OCI-LY3 (cell line): Measurements from ENCODE around the gene MAP3K12.
"Not testable (repeated sequence)": the region's sequence is repeated elsewhere in the genome, so short reads cannot be mapped to it uniquely, and the experiment has no call there.

ENCODE experiments used
- H2AFZ ChIP-seq: fragments of 200-600, 300-600 bp; shearing (Covaris generic); 2 replicates; pipeline ENCODE4 v1.6.0; 2014; ENCODE audit warnings: antibody characterized with exemption, low read depth, low read length
- H3K27ac ChIP-seq: fragments of 200-600, 300-600 bp; sonication (generic); 2 replicates; pipeline ENCODE4 v1.5.1; 2014; ENCODE audit warnings: mild to moderate bottlenecking, low read length, moderate library complexity, mixed read lengths
- H3K27me3 ChIP-seq: fragments of 200-600, 300-600 bp; sonication (generic); 2 replicates; pipeline ENCODE4 v1.6.1; 2014; ENCODE audit warnings: low read depth, low read length, mixed read lengths
- H3K36me3 ChIP-seq: fragments of 200-600, 300-600 bp; sonication (generic); replicated peaks from 2 replicates; pipeline ENCODE3; 2014; ENCODE audit warnings: low read depth, low read length, mixed read lengths
- H3K4me1 ChIP-seq: fragments of 300-600, 200-600 bp; sonication (generic); 2 replicates; pipeline ENCODE4 v1.6.1; 2014; ENCODE audit warnings: low read length, mixed read lengths
- H3K4me2 ChIP-seq: fragments of 200-600, 300-600 bp; sonication (generic); 2 replicates; pipeline ENCODE4 v1.6.1; 2014; ENCODE audit warnings: low read length, mixed read lengths
- H3K4me3 ChIP-seq: fragments of 300-600, 200-600 bp; sonication (generic); 2 replicates; pipeline ENCODE4 v1.5.1; 2014; ENCODE audit warnings: antibody characterized with exemption, mild to moderate bottlenecking, low read length, moderate library complexity
- H3K79me2 ChIP-seq: fragments of 300-600, 200-600 bp; shearing (Covaris generic); 2 replicates; pipeline ENCODE4 v1.6.1; 2014; ENCODE audit warnings: mild to moderate bottlenecking, low read length, mixed read lengths
- H3K9ac ChIP-seq: fragments of 300-600, 200-600 bp; shearing (Covaris generic); 2 replicates; pipeline ENCODE4 v1.6.0; 2014; ENCODE audit warnings: mild to moderate bottlenecking, low read length, moderate library complexity
- H3K9me3 ChIP-seq: fragments of 200-600, 300-600 bp; shearing (Covaris generic); 2 replicates; pipeline ENCODE4 v1.6.1; 2014; ENCODE audit warnings: low read length, mixed read lengths; ENCODE audit not compliant: insufficient read depth
- H4K20me1 ChIP-seq: fragments of 200-600, 300-600 bp; sonication (generic); 2 replicates; pipeline ENCODE4 v1.6.1; 2016; ENCODE audit warnings: low read length, mixed read lengths; ENCODE audit not compliant: insufficient read depth
- CTCF ChIP-seq: fragments of 200-600, 300-600 bp; sonication (generic); IDR thresholded peaks from 2 replicates; pipeline ENCODE4 v1.5.1; 2014; ENCODE audit warnings: antibody characterized with exemption, low read length, low read depth
- EZH2phosphoT487 ChIP-seq: fragments of 200-600 bp; shearing (Covaris generic); IDR thresholded peaks from 2 replicates; pipeline ENCODE4 v1.6.1; 2018; ENCODE audit warnings: antibody characterized with exemption, mixed run types, low read depth

MAP3K12 gene

GRCh38 chr12:53483979-53484377 is 15.3 kb downstream of the MAP3K12 start:
- no peaks in the 10 kb centered on the region for H3K9me3 ChIP-seq
- H2AFZ ChIP-seq, result no peak overlapping the region
- peaks cover 4% of the 10 kb centered on the region for H3K79me2 ChIP-seq
- H3K27me3 ChIP-seq, result no peaks in the 10 kb centered on the region
- peaks cover 33% of the 10 kb centered on the region for H4K20me1 ChIP-seq
- peak overlapping the region; percentile 8; the same call in 1 of the 2 replicates for H3K27ac ChIP-seq
- TF ChIP-seq EZH2phosphoT487 (no peak), CTCF (no peak)
- no peak overlapping the region for H3K4me2 ChIP-seq
- H3K36me3 ChIP-seq, result peaks cover 37% of the 10 kb centered on the region
- 0 out of 2 replicates have a peak, but pooled peaks cover 4% of the 10 kb centered on the region for H3K4me1 ChIP-seq
- no peak overlapping the region for H3K4me3 ChIP-seq
- H3K9ac ChIP-seq, result no peak overlapping the region

- Histone ChIP-seq H3K27ac (peak overlapping the region; percentile 8; the same call in 1 of the 2 replicates), H3K4me3 (no peak overlapping the region), H4K20me1 (peaks cover 38% of the 10 kb centered on the region), H3K4me1 (0 out of 2 replicates have a peak, but pooled peaks cover 4% of the 10 kb centered on the region), H3K4me2 (no peak overlapping the region), H3K9ac (no peak overlapping the region), H3K79me2 (peaks cover 7% of the 10 kb centered on the region), H3K36me3 (peaks cover 42% of the 10 kb centered on the region), H3K9me3 (no peaks in the 10 kb centered on the region), H2AFZ (no peak overlapping the region), H3K27me3 (no peaks in the 10 kb centered on the region)
- no peak for TF ChIP-seq EZH2phosphoT487
These were observed 15.9 kb downstream of the MAP3K12 start for GRCh38 chr12:53483225-53483978.

- no peak overlapping the region for H3K4me3 ChIP-seq
- no peak overlapping the region for H3K9ac ChIP-seq
- H3K79me2 ChIP-seq, result peaks cover 10% of the 10 kb centered on the region
- peaks cover 43% of the 10 kb centered on the region for H3K36me3 ChIP-seq
- no peak overlapping the region for H3K27ac ChIP-seq
- no peaks in the 10 kb centered on the region for H3K9me3 ChIP-seq
- TF ChIP-seq EZH2phosphoT487, result no peak
- no peak for TF ChIP-seq CTCF
- peaks cover 44% of the 10 kb centered on the region for H4K20me1 ChIP-seq
- no peaks in the 10 kb centered on the region for H3K27me3 ChIP-seq
- no peak overlapping the region for H3K4me2 ChIP-seq
- 0 out of 2 replicates have a peak, but pooled peaks cover 4% of the 10 kb centered on the region for H3K4me1 ChIP-seq
- no peak overlapping the region for H2AFZ ChIP-seq
These were observed 16.6 kb downstream of the MAP3K12 start for GRCh38 chr12:53482626-53483168.

- peaks cover 13% of the 10 kb centered on the region for H3K79me2 ChIP-seq
- 0 out of 2 replicates have a peak, but pooled peaks cover 4% of the 10 kb centered on the region for H3K4me1 ChIP-seq
- H3K36me3 ChIP-seq, result peaks cover 47% of the 10 kb centered on the region
- TF ChIP-seq CTCF (peak; percentile 19), EZH2phosphoT487 (no peak)
- H3K9ac ChIP-seq, result no peak overlapping the region
- no peak overlapping the region for H2AFZ ChIP-seq
- H3K9me3 ChIP-seq, result no peaks in the 10 kb centered on the region
- H3K4me2 ChIP-seq, result no peak overlapping the region
- peaks cover 46% of the 10 kb centered on the region for H4K20me1 ChIP-seq
- H3K4me3 ChIP-seq, result no peak overlapping the region
- H3K27me3 ChIP-seq, result no peaks in the 10 kb centered on the region
- H3K27ac ChIP-seq, result no peak overlapping the region
These were observed 17.2 kb downstream of the MAP3K12 start for GRCh38 chr12:53481939-53482586.

- H2AFZ ChIP-seq, H3K4me3 ChIP-seq, H3K9ac ChIP-seq, H3K27ac ChIP-seq, H3K4me2 ChIP-seq, H3K27me3 ChIP-seq, H3K9me3 ChIP-seq, H3K4me1 ChIP-seq: not testable (repeated sequence)
- Histone ChIP-seq H3K79me2 (peaks cover 19% of the 10 kb centered on the region), H4K20me1 (peaks cover 52% of the 10 kb centered on the region), H3K36me3 (peaks cover 53% of the 10 kb centered on the region)
These were observed 17.8 kb downstream of the MAP3K12 start for GRCh38 chr12:53481458-53481857.
